ENCODE results near the gene TMED8.

DNA sequence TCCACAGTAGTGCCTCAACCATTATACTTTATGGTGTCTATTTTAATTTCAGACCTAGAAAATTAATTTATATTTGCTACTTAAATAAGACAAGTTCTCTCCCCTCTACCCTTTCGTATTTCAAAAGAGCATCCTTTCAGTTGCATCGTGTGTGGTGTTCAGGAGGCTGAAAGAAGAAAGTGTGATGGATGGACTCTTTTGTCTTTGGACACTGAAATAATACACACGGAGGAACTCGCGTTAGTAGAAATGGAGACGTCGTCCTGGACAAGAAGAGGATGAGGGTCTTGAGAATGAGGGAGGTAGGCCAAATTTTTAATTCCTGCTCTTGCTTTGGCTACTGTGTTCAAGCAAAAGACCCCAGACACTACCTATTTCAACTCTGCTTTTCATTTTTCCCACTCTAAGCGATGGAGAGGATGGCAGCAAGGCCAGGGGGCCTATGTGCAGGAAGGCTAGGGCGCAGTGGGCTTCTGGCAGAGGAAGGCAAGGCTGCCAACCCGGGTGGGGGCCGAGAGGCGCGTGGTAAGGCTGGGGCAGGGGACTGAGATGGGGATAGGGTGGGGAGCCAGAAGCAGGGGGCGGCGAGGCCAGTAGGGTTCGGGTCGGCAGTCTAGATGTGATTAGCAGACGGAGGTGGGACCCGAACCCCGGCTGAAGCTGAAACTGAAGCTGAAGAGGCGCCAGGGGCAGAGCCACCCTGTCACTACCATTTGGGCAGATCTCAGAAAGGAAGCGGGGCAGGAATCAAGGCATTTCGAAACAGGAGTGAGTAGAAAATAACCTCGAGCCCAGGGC is 722 bp downstream of the TMED8 start:
- TF ChIP-seq, protein P1, sequence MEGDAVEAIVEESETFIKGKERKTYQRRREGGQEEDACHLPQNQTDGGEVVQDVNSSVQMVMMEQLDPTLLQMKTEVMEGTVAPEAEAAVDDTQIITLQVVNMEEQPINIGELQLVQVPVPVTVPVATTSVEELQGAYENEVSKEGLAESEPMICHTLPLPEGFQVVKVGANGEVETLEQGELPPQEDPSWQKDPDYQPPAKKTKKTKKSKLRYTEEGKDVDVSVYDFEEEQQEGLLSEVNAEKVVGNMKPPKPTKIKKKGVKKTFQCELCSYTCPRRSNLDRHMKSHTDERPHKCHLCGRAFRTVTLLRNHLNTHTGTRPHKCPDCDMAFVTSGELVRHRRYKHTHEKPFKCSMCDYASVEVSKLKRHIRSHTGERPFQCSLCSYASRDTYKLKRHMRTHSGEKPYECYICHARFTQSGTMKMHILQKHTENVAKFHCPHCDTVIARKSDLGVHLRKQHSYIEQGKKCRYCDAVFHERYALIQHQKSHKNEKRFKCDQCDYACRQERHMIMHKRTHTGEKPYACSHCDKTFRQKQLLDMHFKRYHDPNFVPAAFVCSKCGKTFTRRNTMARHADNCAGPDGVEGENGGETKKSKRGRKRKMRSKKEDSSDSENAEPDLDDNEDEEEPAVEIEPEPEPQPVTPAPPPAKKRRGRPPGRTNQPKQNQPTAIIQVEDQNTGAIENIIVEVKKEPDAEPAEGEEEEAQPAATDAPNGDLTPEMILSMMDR (IDR thresholded peaks at IDR 0.05; ENCODE audit: low read depth, low read length, poor library complexity, severe bottlenecking), result no peak
- TF ChIP-seq EZH2phosphoT487 (IDR thresholded peaks at IDR 0.05; ENCODE audit: borderline replicate concordance, low read length), result no peak
